Caco-2 (cell line): Measurements from ENCODE around the gene GFRA1. TPM values are rescaled to one million over a fixed set of nuclear protein-coding genes. Genes with fewer than 3 reads are reported as not detected.

ENCODE experiments used
- Bru-seq: library from RNA; stranded (reverse); fragments of 400-500 nt; gene quantifications from one replicate; lab custom pipeline; 2021; lab: Mats Ljungman, UMichigan
- BruChase-seq, 2 experiments: library from RNA; stranded (reverse); fragments of 400-500 nt; gene quantifications; one replicate each; lab custom pipeline; 2021; lab: Mats Ljungman, UMichigan
- BruUV-seq: library from RNA; stranded (reverse); fragments of 400-500 nt; replicated peaks from 2 replicates; lab custom pipeline; 2021; lab: Mats Ljungman, UMichigan
- CTCF ChIA-PET: fragments of 300-600 bp; sonication (Branson Sonifier 250); formaldehyde crosslinking; loops from one replicate; lab custom pipeline; 2022; ENCODE audit warnings: antibody characterized with exemption; lab: Charles Lee
- POLR2A ChIA-PET: fragments of 300-600 bp; sonication (Branson Sonifier 250); formaldehyde crosslinking; loops from one replicate; lab custom pipeline; 2022; ENCODE audit warnings: antibody characterized with exemption; lab: Charles Lee
- DNase-seq, 2 experiments: peaks; one replicate each; pipeline versions ENCODE4 v3.0.0 to v3.0.0-alpha.2; 2020 to 2022
- H3K27me3 ChIP-seq: replicated peaks from 2 replicates; pipeline ENCODE4 v1.6.0; 2011; ENCODE audit warnings: low read length; ENCODE audit not compliant: control insufficient read depth, insufficient read depth
- H3K36me3 ChIP-seq: 2 replicates; pipeline ENCODE4 v1.5.1; 2011; ENCODE audit warnings: low read length; ENCODE audit not compliant: control insufficient read depth, insufficient read depth
- H3K4me1 ChIP-seq: fragments of 250-450 bp; sonication (Bioruptor Pico); 2 replicates; pipeline ENCODE4 v1.5.1; 2020; ENCODE audit warnings: mild to moderate bottlenecking
- H3K4me3 ChIP-seq: 2 replicates; pipeline ENCODE4 v1.5.1; 2011; ENCODE audit warnings: low read depth, mild to moderate bottlenecking, control low read depth, low read length
- H3K9me3 ChIP-seq: fragments of 250-450 bp; sonication (Bioruptor Pico); 2 replicates; pipeline ENCODE4 v1.5.1; 2020; ENCODE audit warnings: mild to moderate bottlenecking, moderate library complexity
- H3K27ac Mint-ChIP-seq: one replicate; pipeline ENCODE4 v1.8.0; 2022; ENCODE audit warnings: mixed read lengths; ENCODE audit not compliant: unreplicated experiment
- H3K27me3 Mint-ChIP-seq: one replicate; pipeline ENCODE4 v1.8.0; 2022; ENCODE audit warnings: mixed read lengths; ENCODE audit not compliant: insufficient read depth, unreplicated experiment
- H3K36me3 Mint-ChIP-seq: one replicate; pipeline ENCODE4 v1.8.0; 2022; ENCODE audit warnings: mild to moderate bottlenecking, mixed read lengths; ENCODE audit not compliant: insufficient read depth, unreplicated experiment
- H3K4me1 Mint-ChIP-seq: one replicate; pipeline ENCODE4 v1.8.0; 2022; ENCODE audit warnings: low read depth, mixed read lengths; ENCODE audit not compliant: unreplicated experiment
- H3K4me3 Mint-ChIP-seq: one replicate; pipeline ENCODE4 v1.8.0; 2022; ENCODE audit warnings: mild to moderate bottlenecking, moderate library complexity, mixed read lengths; ENCODE audit not compliant: unreplicated experiment
- H3K9me3 Mint-ChIP-seq: one replicate; pipeline ENCODE4 v1.8.0; 2022; ENCODE audit warnings: mixed read lengths; ENCODE audit not compliant: unreplicated experiment
- CTCF ChIP-seq, 2 experiments: fragments of 200-600 bp in 1 of 2; IDR thresholded peaks; 1 replicate in 1 of 2; 2 replicates in 1 of 2; pipeline versions ENCODE4 v1.5.1 to v1.8.0; 2011 to 2022; ENCODE audit warnings: antibody characterized with exemption in 1 of 2, control low read depth in 1 of 2, inconsistent platforms in 1 of 2, low read depth in 1 of 2, low read length in 1 of 2, mild to moderate bottlenecking in 1 of 2, moderate library complexity in 1 of 2; ENCODE audit not compliant: insufficient read depth in 1 of 2, severe bottlenecking in 1 of 2, unreplicated experiment in 1 of 2
- intact Hi-C: fragments of 100-400 bp; cut with micrococcal nuclease; formaldehyde crosslinking; loops from one replicate; pipeline ENCODE4 v1.10.0; 2022; ENCODE audit not compliant: unreplicated experiment
- long read RNA-seq: library from polyadenylated mRNA; stranded (forward); transcript quantifications from one replicate; pipeline ENCODE4 v2.0.0, GENCODE V29; 2022
- total RNA-seq: library from RNA; stranded (reverse); gene quantifications from 2 replicates; pipeline ENCODE4 v1.2.3, GENCODE V29; 2022

The GFRA1 gene
- total RNA-seq: not detected in 2 replicates
- percentile 1 among the genes with signal in this experiment for Bru-seq, nascent RNA
- percentile 0 among the genes with signal in this experiment for BruChase-seq, experiment 1, labeled RNA remaining after a 2-hour chase
- percentile 2 among the genes with signal in this experiment for BruChase-seq, experiment 2, labeled RNA remaining after a 6-hour chase
- long read RNA-seq: 0 reads

GRCh38 chr10:116272440-116273283 is at the start of gene GFRA1:
Gene GFRA1, minus strand, starts transcription at chr10:116273206. Its CDS starts 1,177 bp downstream, at chr10:116272029.
- Histone ChIP-seq H3K4me1 (no peaks in the 10 kb centered on the region), H3K9me3 (no peaks in the 10 kb centered on the region; the same call in 1 of the 2 replicates), H3K27me3 (no peaks in the 10 kb centered on the region), H3K36me3 (no peaks in the 10 kb centered on the region), H3K4me3 (no peak within 1 kb of the TSS)
- no TSS peak for BruUV-seq
- intact Hi-C loops: no loop called here
- peaks cover 9% of the 10 kb centered on the region for H3K9me3 Mint-ChIP-seq
- no peaks in the 10 kb centered on the region for H3K36me3 Mint-ChIP-seq
- H3K4me1 Mint-ChIP-seq: no peaks in the 10 kb centered on the region
- H3K4me3 Mint-ChIP-seq: no peak within 1 kb of the TSS
- H3K27me3 Mint-ChIP-seq: peaks cover 3% of the 10 kb centered on the region
- POLR2A ChIA-PET: no interaction called here
- CTCF ChIA-PET: no interaction called here
- no peak for DNase-seq
- H3K27ac Mint-ChIP-seq: no peak within 1 kb of the TSS
- TF ChIP-seq CTCF (IDR thresholded peaks at IDR 0.05; ENCODE audit: insufficient read depth in 1 of 2, low read depth in 1 of 2, low read length in 1 of 2, severe bottlenecking in 1 of 2, unreplicated experiment in 1 of 2): no peak

- no peak for DNase-seq
- ChIA-PET CTCF (no interaction called here), POLR2A (no interaction called here)
- H3K36me3 ChIP-seq: no peaks in the 10 kb centered on the region
- peaks cover 7% of the 10 kb centered on the region for H3K27me3 Mint-ChIP-seq
- no TSS peak for BruUV-seq
- H3K4me3 Mint-ChIP-seq: no peak overlapping the region
- H3K27ac Mint-ChIP-seq: no peak overlapping the region
- H3K4me1 ChIP-seq: no peaks in the 10 kb centered on the region
- no peaks in the 10 kb centered on the region for H3K9me3 ChIP-seq
- no peaks in the 10 kb centered on the region for H3K27me3 ChIP-seq
- no peak overlapping the region for H3K4me3 ChIP-seq
- TF ChIP-seq CTCF (IDR thresholded peaks at IDR 0.05; ENCODE audit: insufficient read depth in 1 of 2, low read depth in 1 of 2, low read length in 1 of 2, severe bottlenecking in 1 of 2, unreplicated experiment in 1 of 2): no peak
- no peaks in the 10 kb centered on the region for H3K36me3 Mint-ChIP-seq
- intact Hi-C loops: no loop called here
- no peaks in the 10 kb centered on the region for H3K4me1 Mint-ChIP-seq
- no peaks in the 10 kb centered on the region for H3K9me3 Mint-ChIP-seq
Observed at GRCh38 chr10:116316503-116316902, 43.5 kb upstream of the GFRA1 start.

GRCh38 chr10:116312548-116312947 is 39.5 kb upstream of the GFRA1 start:
- Histone ChIP-seq H3K4me3 (no peak overlapping the region), H3K9me3 (no peaks in the 10 kb centered on the region), H3K36me3 (no peaks in the 10 kb centered on the region), H3K4me1 (no peaks in the 10 kb centered on the region), H3K27me3 (no peaks in the 10 kb centered on the region)
- no peak for DNase-seq
- Mint-ChIP-seq H3K9me3 (no peaks in the 10 kb centered on the region), H3K27me3 (peaks cover 7% of the 10 kb centered on the region), H3K27ac (no peak overlapping the region), H3K36me3 (no peaks in the 10 kb centered on the region), H3K4me3 (no peak overlapping the region), H3K4me1 (no peaks in the 10 kb centered on the region)
- ChIA-PET POLR2A (no interaction called here), CTCF (no interaction called here)
- intact Hi-C loops: no loop called here
- no peak for TF ChIP-seq CTCF (IDR thresholded peaks at IDR 0.05; ENCODE audit: insufficient read depth in 1 of 2, low read depth in 1 of 2, low read length in 1 of 2, severe bottlenecking in 1 of 2, unreplicated experiment in 1 of 2)
- no TSS peak for BruUV-seq
